Effector memory CD8-positive, alpha-beta T cell (primary cell): ENCODE measurements around the gene PCP4L1.

Experiments used
- ATAC-seq: fragments of 150-1000 bp; cut with Tn5 transposase; replicated peaks from 2 replicates; pipeline ENCODE4 v1.10.0; 2021; ENCODE audit warnings: mild to moderate bottlenecking, moderate library complexity
- DNase-seq, 3 experiments: peaks; one replicate each; pipeline ENCODE4 v3.0.0; 2021
- H3K27ac Mint-ChIP-seq, 2 donors: one replicate each; pipeline ENCODE4 v1.8.0; 2022; ENCODE audit warnings: mild to moderate bottlenecking in 2 of 2, mixed read lengths in 2 of 2, moderate library complexity in 2 of 2
- H3K27me3 Mint-ChIP-seq, 2 donors: one replicate each; pipeline ENCODE4 v1.8.0; 2022; ENCODE audit warnings: mixed read lengths in 2 of 2
- H3K36me3 Mint-ChIP-seq: one replicate; pipeline ENCODE4 v1.8.0; 2022; ENCODE audit warnings: mild to moderate bottlenecking, moderate library complexity, mixed read lengths; ENCODE audit not compliant: insufficient read depth
- H3K4me1 Mint-ChIP-seq, 2 donors: one replicate each; pipeline ENCODE4 v1.8.0; 2022; ENCODE audit warnings: low read depth in 2 of 2, mixed read lengths in 2 of 2
- H3K4me3 Mint-ChIP-seq, 2 donors: one replicate each; pipeline ENCODE4 v1.8.0; 2022; ENCODE audit warnings: mild to moderate bottlenecking in 2 of 2, mixed read lengths in 2 of 2, moderate library complexity in 2 of 2
- H3K9me3 Mint-ChIP-seq, 2 donors: one replicate each; pipeline ENCODE4 v1.8.0; 2022; ENCODE audit warnings: mixed read lengths in 2 of 2

Gene PCP4L1

GRCh38 chr1:161261261-161262235, 3.0 kb downstream of the PCP4L1 start:
- H3K27ac Mint-ChIP-seq = no peak overlapping the region
- H3K4me3 Mint-ChIP-seq = no peak overlapping the region
- peaks cover 76 to 81% of the 10 kb centered on the region in 2 donors for H3K27me3 Mint-ChIP-seq
- peaks cover 4% of the 10 kb centered on the region for H3K36me3 Mint-ChIP-seq
- H3K4me1 Mint-ChIP-seq = peaks cover 5 to 7% of the 10 kb centered on the region in 2 donors
- ATAC-seq = no peak
- DNase-seq = no peak
- peaks cover 5 to 6% of the 10 kb centered on the region in 2 donors for H3K9me3 Mint-ChIP-seq

- no peak for ATAC-seq
- Mint-ChIP-seq H3K9me3 (no peaks in the 10 kb centered on the region), H3K27me3 (peaks cover 46 to 56% of the 10 kb centered on the region in 2 donors), H3K27ac (no peak overlapping the region), H3K36me3 (no peaks in the 10 kb centered on the region), H3K4me3 (no peak overlapping the region), H3K4me1 (no peaks in the 10 kb centered on the region)
- DNase-seq = no peak
Observed at GRCh38 chr1:161265305-161265704, 6.8 kb downstream of the PCP4L1 start.

- peaks cover 37 to 47% of the 10 kb centered on the region in 2 donors for H3K27me3 Mint-ChIP-seq
- H3K9me3 Mint-ChIP-seq = no peaks in the 10 kb centered on the region
- ATAC-seq = no peak
- no peak for DNase-seq
- H3K4me3 Mint-ChIP-seq = no peak overlapping the region
- H3K4me1 Mint-ChIP-seq = no peaks in the 10 kb centered on the region
- no peak overlapping the region for H3K27ac Mint-ChIP-seq
- H3K36me3 Mint-ChIP-seq = no peaks in the 10 kb centered on the region
Observed at GRCh38 chr1:161266202-161266601, 7.7 kb downstream of the PCP4L1 start.

- Mint-ChIP-seq H3K9me3 (no peaks in the 10 kb centered on the region), H3K27ac (no peak overlapping the region), H3K4me1 (no peaks in the 10 kb centered on the region), H3K27me3 (peaks cover 36 to 46% of the 10 kb centered on the region in 2 donors), H3K4me3 (no peak overlapping the region), H3K36me3 (no peaks in the 10 kb centered on the region)
- DNase-seq (no peak), ATAC-seq (no peak)
Observed at GRCh38 chr1:161266836-161267235, 8.3 kb downstream of the PCP4L1 start.

- Mint-ChIP-seq H3K9me3 (no peaks in the 10 kb centered on the region), H3K36me3 (no peaks in the 10 kb centered on the region), H3K4me1 (no peaks in the 10 kb centered on the region), H3K4me3 (no peak overlapping the region), H3K27ac (no peak overlapping the region), H3K27me3 (peaks cover 33 to 46% of the 10 kb centered on the region in 2 donors)
- no peak for ATAC-seq
- no peak for DNase-seq
Observed at GRCh38 chr1:161267321-161267720, 8.8 kb downstream of the PCP4L1 start.

GRCh38 chr1:161273402-161273801, 14.9 kb downstream of the PCP4L1 start:
- ATAC-seq (no peak), DNase-seq (no peak)
- Mint-ChIP-seq H3K4me1 (no peaks in the 10 kb centered on the region), H3K9me3 (no peaks in the 10 kb centered on the region), H3K4me3 (no peak overlapping the region), H3K27me3 (peaks cover 33 to 36% of the 10 kb centered on the region in 2 donors), H3K36me3 (no peaks in the 10 kb centered on the region), H3K27ac (no peak overlapping the region)

- Mint-ChIP-seq H3K27ac (no peak overlapping the region), H3K4me3 (no peak overlapping the region), H3K9me3 (no peaks in the 10 kb centered on the region), H3K27me3 (peaks cover 33 to 36% of the 10 kb centered on the region in 2 donors), H3K4me1 (no peaks in the 10 kb centered on the region), H3K36me3 (no peaks in the 10 kb centered on the region)
- ATAC-seq (no peak), DNase-seq (no peak)
Observed at GRCh38 chr1:161274874-161275273, 16.3 kb downstream of the PCP4L1 start.

- no peaks in the 10 kb centered on the region for H3K9me3 Mint-ChIP-seq
- DNase-seq = no peak
- ATAC-seq = no peak
- no peak overlapping the region for H3K4me3 Mint-ChIP-seq
- H3K27ac Mint-ChIP-seq = no peak overlapping the region
- peaks cover 13 to 15% of the 10 kb centered on the region in 2 donors for H3K27me3 Mint-ChIP-seq
- H3K4me1 Mint-ChIP-seq = no peaks in the 10 kb centered on the region
- no peaks in the 10 kb centered on the region for H3K36me3 Mint-ChIP-seq
Observed at GRCh38 chr1:161282991-161283390, 24.4 kb downstream of the PCP4L1 start.

- ATAC-seq (no peak), DNase-seq (no peak)
- Mint-ChIP-seq H3K4me3 (no peak overlapping the region), H3K9me3 (no peaks in the 10 kb centered on the region), H3K36me3 (no peaks in the 10 kb centered on the region), H3K4me1 (no peaks in the 10 kb centered on the region), H3K27ac (no peak overlapping the region), H3K27me3 (peaks cover 13 to 15% of the 10 kb centered on the region in 2 donors)
Observed at GRCh38 chr1:161285113-161285512, 26.6 kb downstream of the PCP4L1 start.

- DNase-seq = no peak
- H3K36me3 Mint-ChIP-seq = no peaks in the 10 kb centered on the region
- no peak for ATAC-seq
- no peaks in the 10 kb centered on the region for H3K9me3 Mint-ChIP-seq
- no peak overlapping the region for H3K27ac Mint-ChIP-seq
- peaks cover 13 to 15% of the 10 kb centered on the region in 2 donors for H3K27me3 Mint-ChIP-seq
- H3K4me3 Mint-ChIP-seq = no peak overlapping the region
- H3K4me1 Mint-ChIP-seq = no peaks in the 10 kb centered on the region
Observed at GRCh38 chr1:161285521-161285920, 27.0 kb downstream of the PCP4L1 start.

GRCh38 chr1:161287482-161288054, 29.0 kb downstream of the PCP4L1 start:
- no peak overlapping the region for H3K27ac Mint-ChIP-seq

GRCh38 chr1:161290779-161291178, 32.2 kb downstream of the PCP4L1 start:
- Mint-ChIP-seq H3K4me1 (peaks cover 0 to 1% of the 10 kb centered on the region in 2 donors), H3K4me3 (no peak overlapping the region), H3K27me3 (peaks cover under 1 to 9% of the 10 kb centered on the region in 2 donors), H3K27ac (no peak overlapping the region), H3K9me3 (no peaks in the 10 kb centered on the region), H3K36me3 (peaks cover 4% of the 10 kb centered on the region)
- no peak for DNase-seq
- no peak for ATAC-seq

More at GRCh38 chr1:161287482-161288054, 29.0 kb downstream of the PCP4L1 start:
- H3K4me3 Mint-ChIP-seq = no peak overlapping the region
- peaks cover 13 to 15% of the 10 kb centered on the region in 2 donors for H3K27me3 Mint-ChIP-seq
- no peak for DNase-seq
- H3K4me1 Mint-ChIP-seq = peaks cover 0 to 1% of the 10 kb centered on the region in 2 donors
- peaks cover 4% of the 10 kb centered on the region for H3K36me3 Mint-ChIP-seq
- H3K9me3 Mint-ChIP-seq = no peaks in the 10 kb centered on the region
- ATAC-seq = no peak

GRCh38 chr1:161297415-161297814, 38.9 kb downstream of the PCP4L1 start:
- Mint-ChIP-seq H3K36me3 (peaks cover 7% of the 10 kb centered on the region), H3K4me1 (no peaks in the 10 kb centered on the region), H3K4me3 (no peak overlapping the region), H3K9me3 (no peaks in the 10 kb centered on the region), H3K27me3 (no peaks in the 10 kb centered on the region), H3K27ac (no peak overlapping the region)
- ATAC-seq = no peak
- no peak for DNase-seq

- DNase-seq (no peak), ATAC-seq (no peak)
- H3K9me3 Mint-ChIP-seq = no peaks in the 10 kb centered on the region
- H3K27ac Mint-ChIP-seq = no peak overlapping the region
- no peak overlapping the region for H3K4me3 Mint-ChIP-seq
- no peaks in the 10 kb centered on the region for H3K4me1 Mint-ChIP-seq
- H3K36me3 Mint-ChIP-seq = peaks cover 7% of the 10 kb centered on the region
- no peaks in the 10 kb centered on the region for H3K27me3 Mint-ChIP-seq
Observed at GRCh38 chr1:161298116-161298515, 39.6 kb downstream of the PCP4L1 start.
